CMK (cell line): Measurements from ENCODE around the gene G6PC1.

ENCODE experiments used
- DNase-seq: peaks from one replicate; pipeline ENCODE4 v3.0.0-alpha.2; 2010; ENCODE audit warnings: low read depth

Gene G6PC1

DNA sequence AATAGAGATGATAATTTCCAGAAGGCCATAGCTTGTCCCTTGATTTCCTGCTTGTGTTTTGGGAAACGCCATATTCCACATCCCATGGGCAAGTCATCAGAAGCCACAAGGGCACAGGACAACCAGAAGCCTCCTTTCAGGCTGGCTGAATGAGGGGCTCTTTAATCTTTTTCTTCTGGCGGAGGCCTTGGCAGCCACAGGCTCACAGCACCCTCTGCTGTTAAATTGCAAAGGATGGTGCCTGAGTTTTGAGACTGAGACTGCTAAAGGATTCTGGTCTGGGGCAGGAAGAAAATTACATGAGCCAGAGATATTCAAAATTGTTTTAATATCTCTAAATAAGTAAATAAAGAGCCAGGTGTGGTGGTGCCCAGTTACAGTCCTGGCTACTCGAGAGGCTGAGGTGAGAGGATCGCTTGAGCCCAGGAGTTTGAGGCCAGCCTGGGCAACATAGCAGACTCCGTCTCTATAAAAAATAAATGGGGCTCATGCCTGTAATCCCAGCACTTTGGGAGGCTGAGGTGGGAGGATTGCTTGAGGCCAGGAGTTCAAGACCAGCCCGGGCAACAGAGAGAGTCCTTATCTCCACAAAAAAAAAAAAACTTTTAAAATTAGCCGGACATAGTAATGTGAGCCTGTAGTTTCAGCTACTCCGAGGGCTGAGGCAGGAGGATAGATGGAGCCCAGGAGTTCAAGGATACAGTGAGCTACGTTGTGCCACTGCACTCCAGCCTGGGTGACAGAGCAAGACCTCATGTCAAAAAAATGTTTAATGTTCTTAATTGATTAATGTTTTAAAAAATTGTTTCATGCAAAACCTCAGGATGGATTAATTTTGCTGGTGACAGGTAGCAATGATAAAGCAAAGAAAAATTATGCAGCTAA, 37.4 kb downstream of the G6PC1 start:
- DNase-seq = no peak

DNA sequence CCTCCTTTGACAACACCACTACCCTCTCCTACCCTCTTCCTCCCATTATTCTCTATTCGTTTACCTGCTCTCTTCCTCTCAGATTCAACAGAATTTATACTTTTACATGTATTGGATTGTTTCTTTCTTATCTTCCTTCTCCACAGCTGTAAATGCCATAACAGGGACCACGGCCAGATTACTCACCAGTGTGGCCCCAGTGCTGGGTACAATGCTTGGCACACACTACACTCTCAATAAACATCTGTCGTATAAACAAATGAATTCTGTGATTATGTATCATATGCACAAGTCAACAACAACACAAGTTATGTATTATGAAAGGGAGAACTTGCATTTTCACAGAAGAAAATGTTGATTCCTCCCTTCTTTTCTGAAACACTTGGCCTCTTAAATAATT, 43.6 kb downstream of the G6PC1 start:
- DNase-seq = no peak

DNA sequence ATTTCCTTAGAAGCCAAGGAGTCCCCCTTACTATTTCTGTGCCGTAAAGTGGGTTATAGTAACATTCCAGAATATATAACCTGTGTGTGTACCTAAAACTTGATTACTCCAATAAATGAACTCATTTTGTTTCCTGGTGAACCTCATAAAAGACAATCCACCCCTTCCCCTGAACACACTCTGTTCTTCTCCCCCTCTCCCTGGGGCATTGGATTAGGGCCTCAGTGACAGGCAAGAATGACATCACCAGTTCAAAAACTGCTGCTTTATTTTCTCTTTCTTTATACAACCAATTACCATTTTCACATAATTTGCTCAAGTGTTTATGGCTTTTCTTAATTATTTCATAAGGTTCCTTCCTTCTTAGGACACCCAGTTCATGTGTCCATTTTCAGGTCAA, 46.2 kb downstream of the G6PC1 start:
- DNase-seq = no peak

DNA sequence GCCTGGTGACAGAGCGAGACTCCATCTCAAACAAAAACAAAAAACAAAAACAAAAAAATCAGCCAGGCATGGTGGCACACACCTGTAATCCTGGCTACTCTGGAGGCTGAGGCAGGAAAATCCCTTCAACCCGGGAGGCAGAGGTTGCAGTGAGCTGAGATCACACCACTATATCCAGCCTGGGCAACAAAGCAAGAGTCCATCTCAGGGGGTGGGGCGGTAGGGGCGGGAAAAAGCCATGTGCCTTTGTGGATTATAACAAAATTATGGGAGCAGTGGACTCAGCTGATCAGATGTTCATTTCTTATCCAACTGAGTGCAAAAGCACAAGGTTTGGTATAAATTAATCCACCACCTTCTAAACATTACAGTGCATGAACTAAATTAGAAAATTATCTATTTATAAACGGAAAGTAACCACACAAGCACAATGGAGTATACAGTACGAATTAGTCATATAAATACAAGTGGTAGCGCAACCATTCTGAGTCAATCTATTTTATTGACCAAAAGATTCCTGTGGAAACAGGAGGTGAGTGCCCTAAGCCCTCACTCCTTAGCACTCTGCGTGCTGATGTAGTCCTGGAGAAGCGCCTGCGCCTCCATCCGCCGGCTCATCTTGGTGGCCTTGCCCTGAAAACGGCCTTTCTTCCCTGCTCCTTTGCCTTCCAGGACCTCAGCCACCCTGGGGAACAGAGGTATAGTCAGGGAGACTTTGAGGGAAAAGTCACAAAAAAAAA, 49.6 kb downstream of the G6PC1 start:
- DNase-seq = no peak
